HEK293 (cell line): ENCODE results near the gene FZD10.

Source experiments
- CTCF ChIA-PET: fragments of 350-600 bp; formaldehyde crosslinking; extraction: SDS; loops from one replicate; lab custom pipeline; 2021; ENCODE audit warnings: antibody characterized with exemption; lab: Yijun Ruan, JAX
- POLR2A ChIA-PET: fragments of 300-600 bp; formaldehyde crosslinking; extraction: SDS; loops from one replicate; lab custom pipeline; 2020; ENCODE audit warnings: antibody characterized with exemption, inconsistent platforms; lab: Yijun Ruan, JAX
- H3K27ac ChIP-seq: fragments of 200-500 bp; sonication (Bioruptor generic); 2 replicates; pipeline ENCODE4 v1.5.1; 2014; ENCODE audit warnings: low read depth, low read length, control low read depth, inconsistent platforms; ENCODE audit errors: extremely low read depth
- H3K36me3 ChIP-seq, 2 experiments: fragments of 200-500 bp in 1 of 2; sonication (Bioruptor generic) in 1 of 2; 1 replicate in 1 of 2; 2 replicates in 1 of 2; pipeline ENCODE4 v1.5.1; 2014 to 2017; ENCODE audit warnings: inconsistent platforms in 2 of 2, low read length in 2 of 2; ENCODE audit not compliant: control insufficient read depth in 2 of 2, insufficient read depth in 1 of 2
- H3K4me1 ChIP-seq: fragments of 200-500 bp; sonication (Bioruptor generic); 2 replicates; pipeline ENCODE4 v1.5.1; 2014; ENCODE audit warnings: mild to moderate bottlenecking, low read length, inconsistent platforms; ENCODE audit not compliant: control insufficient read depth, insufficient read depth
- H3K4me3 ChIP-seq: 2 replicates; pipeline ENCODE4 v1.5.1; 2011; ENCODE audit warnings: low read depth, mild to moderate bottlenecking, control low read depth, low read length, moderate library complexity
- H3K9me3 ChIP-seq: fragments of 200-500 bp; sonication (Bioruptor generic); 2 replicates; pipeline ENCODE4 v1.5.1; 2014; ENCODE audit warnings: low read depth, low read length, inconsistent platforms; ENCODE audit not compliant: control insufficient read depth, insufficient read depth
- HOXD13 ChIP-seq: sonication (generic); formaldehyde crosslinking; IDR thresholded peaks from 2 replicates; pipeline ENCODE4 v1.8.0; 2022; ENCODE audit warnings: missing genetic modification reagents, borderline replicate concordance
- KLF8 ChIP-seq: fragments of 450-650 bp; formaldehyde crosslinking; IDR thresholded peaks from 2 replicates; pipeline ENCODE4 v1.5.1; 2016; ENCODE audit warnings: missing biosample characterization, missing genetic modification characterization
- MEIS1 ChIP-seq: sonication (generic); formaldehyde crosslinking; IDR thresholded peaks from 2 replicates; pipeline ENCODE4 v1.8.1; 2022; ENCODE audit warnings: missing genetic modification reagents, mild to moderate bottlenecking, borderline replicate concordance
- OVOL3 ChIP-seq: fragments of 450-650 bp; formaldehyde crosslinking; IDR thresholded peaks from 2 replicates; pipeline ENCODE4 v1.5.1; 2016; ENCODE audit warnings: missing biosample characterization, missing genetic modification characterization
- TRIM28 ChIP-seq: IDR thresholded peaks from 2 replicates; pipeline ENCODE4 v1.6.1; 2011; ENCODE audit warnings: low read length, control low read depth, borderline replicate concordance
- ZBTB21 ChIP-seq: fragments of 450-650 bp; formaldehyde crosslinking; IDR thresholded peaks from 2 replicates; pipeline ENCODE4 v1.5.1; 2017; ENCODE audit warnings: missing biosample characterization, missing genetic modification characterization
- ZBTB8A ChIP-seq: fragments of 450-650 bp; formaldehyde crosslinking; IDR thresholded peaks from 2 replicates; pipeline ENCODE4 v1.5.1; 2016; ENCODE audit warnings: missing biosample characterization, missing genetic modification characterization
- ZNF132 ChIP-seq: fragments of 450-650 bp; formaldehyde crosslinking; IDR thresholded peaks from 2 replicates; pipeline ENCODE4 v1.5.1; 2017; ENCODE audit warnings: missing biosample characterization, missing genetic modification characterization, borderline replicate concordance
- ZNF140 ChIP-seq: fragments of 450-650 bp; formaldehyde crosslinking; IDR thresholded peaks from 2 replicates; pipeline ENCODE4 v1.5.1; 2016; ENCODE audit warnings: missing biosample characterization, missing genetic modification characterization
- ZNF350 ChIP-seq: fragments of 450-650 bp; formaldehyde crosslinking; IDR thresholded peaks from 2 replicates; pipeline ENCODE4 v1.5.0; 2017; ENCODE audit warnings: missing biosample characterization, mild to moderate bottlenecking, missing genetic modification characterization
- ZNF354C ChIP-seq: fragments of 450-650 bp; formaldehyde crosslinking; IDR thresholded peaks from 2 replicates; pipeline ENCODE4 v1.5.1; 2016; ENCODE audit warnings: missing biosample characterization, missing genetic modification characterization, low read depth, borderline replicate concordance
- ZNF391 ChIP-seq: fragments of 450-650 bp; formaldehyde crosslinking; IDR thresholded peaks from 2 replicates; pipeline ENCODE4 v1.5.1; 2016; ENCODE audit warnings: low read depth, missing biosample characterization, missing genetic modification characterization, borderline replicate concordance
- ZNF473 ChIP-seq: fragments of 450-650 bp; formaldehyde crosslinking; IDR thresholded peaks from 2 replicates; pipeline ENCODE4 v1.5.1; 2017; ENCODE audit warnings: missing biosample characterization, missing genetic modification characterization
- ZNF518A ChIP-seq: fragments of 450-650 bp; formaldehyde crosslinking; conservative IDR thresholded peaks from 2 replicates; pipeline ENCODE4 v1.5.1; 2016; ENCODE audit warnings: low read depth, missing biosample characterization, missing genetic modification characterization
- ZNF596 ChIP-seq: fragments of 450-650 bp; IDR thresholded peaks from 2 replicates; pipeline ENCODE4 v1.5.0; 2018; ENCODE audit warnings: missing biosample characterization, mild to moderate bottlenecking, missing genetic modification characterization, moderate library complexity
- ZNF658 ChIP-seq: fragments of 450-650 bp; formaldehyde crosslinking; IDR thresholded peaks from 2 replicates; pipeline ENCODE4; 2016; ENCODE audit warnings: missing biosample characterization, missing genetic modification characterization
- ZNF768 ChIP-seq: fragments of 450-650 bp; formaldehyde crosslinking; IDR thresholded peaks from 2 replicates; pipeline ENCODE4 v1.5.1; 2018; ENCODE audit warnings: missing biosample characterization, mild to moderate bottlenecking, missing genetic modification characterization
- ZSCAN18 ChIP-seq: fragments of 450-650 bp; formaldehyde crosslinking; IDR thresholded peaks from 2 replicates; pipeline ENCODE4 v1.5.1; 2016; ENCODE audit warnings: missing biosample characterization, missing genetic modification characterization
- TF ChIP-seq, protein P1 (sequence below): fragments of 450-650 bp; formaldehyde crosslinking; IDR thresholded peaks from 2 replicates; pipeline ENCODE4 v1.5.1; 2016; ENCODE audit warnings: missing biosample characterization, missing genetic modification characterization
- TF ChIP-seq, protein P2 (sequence below): fragments of 450-650 bp; formaldehyde crosslinking; conservative IDR thresholded peaks from 2 replicates; pipeline ENCODE4 v1.5.1; 2016; ENCODE audit warnings: low read depth, missing biosample characterization, missing genetic modification characterization
- TF ChIP-seq, protein P3 (sequence below): fragments of 450-650 bp; formaldehyde crosslinking; IDR thresholded peaks from 2 replicates; pipeline ENCODE4; 2016; ENCODE audit warnings: missing biosample characterization, missing genetic modification characterization

The FZD10 gene

GRCh38 chr12:130121226-130122000 lies 40.9 kb upstream of the FZD10 start (continued):
- TF ChIP-seq OVOL3 (tag by site-specific recombination), result no peak
- TF ChIP-seq ZNF596 (tag by site-specific recombination), result no peak
- no peak for TF ChIP-seq ZNF391 (tag by site-specific recombination)
- TF ChIP-seq ZNF658 (tag by site-specific recombination), result no peak
- no peak for TF ChIP-seq ZBTB8A (tag by site-specific recombination)

DNA sequence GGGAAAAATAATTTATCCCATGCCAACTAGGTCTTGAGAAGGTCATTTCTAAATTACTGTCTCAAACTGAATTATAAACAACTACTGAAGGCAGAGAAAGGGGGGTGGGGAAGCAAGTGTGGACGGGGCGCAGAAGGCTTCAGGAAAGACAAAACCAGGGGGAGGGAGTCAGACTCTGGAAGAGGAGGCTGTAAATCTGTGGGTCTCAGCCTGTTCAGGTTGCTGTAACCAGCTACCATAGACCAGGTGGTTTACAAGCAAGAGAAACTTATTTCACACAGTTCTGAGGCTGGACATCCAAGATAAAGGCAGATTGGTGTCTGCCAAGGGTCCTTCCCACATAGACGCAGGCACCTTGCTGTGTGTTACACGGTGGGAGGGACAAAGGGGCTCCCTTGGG lies 39.9 kb upstream of the FZD10 start:
- POLR2A ChIA-PET, result no interaction called here
- no peaks in the 10 kb centered on the region for H3K4me1 ChIP-seq
- H3K4me3 ChIP-seq, result no peak overlapping the region
- CTCF ChIA-PET, result no interaction called here
- H3K9me3 ChIP-seq, result no peaks in the 10 kb centered on the region
- no peak overlapping the region for H3K27ac ChIP-seq
- no peaks in the 10 kb centered on the region for H3K36me3 ChIP-seq
- TF ChIP-seq ZBTB21 (tag by site-specific recombination) (no peak), ZNF768 (tag by site-specific recombination) (no peak), KLF8 (tag by site-specific recombination) (no peak), ZNF473 (no peak)

GRCh38 chr12:130124106-130124505 lies 38.2 kb upstream of the FZD10 start:
- Histone ChIP-seq H3K9me3 (no peaks in the 10 kb centered on the region), H3K36me3 (no peaks in the 10 kb centered on the region), H3K4me3 (no peak overlapping the region), H3K4me1 (no peaks in the 10 kb centered on the region), H3K27ac (no peak overlapping the region)
- ChIA-PET CTCF (no interaction called here), POLR2A (no interaction called here)
- TF ChIP-seq ZNF518A (tag by site-specific recombination), result no peak
- TF ChIP-seq, protein P1, sequence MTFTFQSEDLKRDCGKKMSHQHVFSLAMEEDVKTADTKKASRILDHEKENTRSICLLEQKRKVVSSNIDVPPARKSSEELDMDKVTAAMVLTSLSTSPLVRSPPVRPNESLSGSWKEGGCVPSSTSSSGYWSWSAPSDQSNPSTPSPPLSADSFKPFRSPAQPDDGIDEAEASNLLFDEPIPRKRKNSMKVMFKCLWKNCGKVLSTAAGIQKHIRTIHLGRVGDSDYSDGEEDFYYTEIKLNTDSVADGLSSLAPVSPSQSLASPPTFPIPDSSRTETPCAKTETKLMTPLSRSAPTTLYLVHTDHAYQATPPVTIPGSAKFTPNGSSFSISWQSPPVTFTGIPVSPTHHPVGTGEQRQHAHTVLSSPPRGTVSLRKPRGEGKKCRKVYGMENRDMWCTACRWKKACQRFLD, result no peak
- TF ChIP-seq TRIM28, result no peak
- no peak for TF ChIP-seq ZNF140 (tag by site-specific recombination)
- TF ChIP-seq HOXD13 (CRISPR knock-in tag), result no peak
- no peak for TF ChIP-seq MEIS1 (CRISPR knock-in tag)
- TF ChIP-seq, protein P2, sequence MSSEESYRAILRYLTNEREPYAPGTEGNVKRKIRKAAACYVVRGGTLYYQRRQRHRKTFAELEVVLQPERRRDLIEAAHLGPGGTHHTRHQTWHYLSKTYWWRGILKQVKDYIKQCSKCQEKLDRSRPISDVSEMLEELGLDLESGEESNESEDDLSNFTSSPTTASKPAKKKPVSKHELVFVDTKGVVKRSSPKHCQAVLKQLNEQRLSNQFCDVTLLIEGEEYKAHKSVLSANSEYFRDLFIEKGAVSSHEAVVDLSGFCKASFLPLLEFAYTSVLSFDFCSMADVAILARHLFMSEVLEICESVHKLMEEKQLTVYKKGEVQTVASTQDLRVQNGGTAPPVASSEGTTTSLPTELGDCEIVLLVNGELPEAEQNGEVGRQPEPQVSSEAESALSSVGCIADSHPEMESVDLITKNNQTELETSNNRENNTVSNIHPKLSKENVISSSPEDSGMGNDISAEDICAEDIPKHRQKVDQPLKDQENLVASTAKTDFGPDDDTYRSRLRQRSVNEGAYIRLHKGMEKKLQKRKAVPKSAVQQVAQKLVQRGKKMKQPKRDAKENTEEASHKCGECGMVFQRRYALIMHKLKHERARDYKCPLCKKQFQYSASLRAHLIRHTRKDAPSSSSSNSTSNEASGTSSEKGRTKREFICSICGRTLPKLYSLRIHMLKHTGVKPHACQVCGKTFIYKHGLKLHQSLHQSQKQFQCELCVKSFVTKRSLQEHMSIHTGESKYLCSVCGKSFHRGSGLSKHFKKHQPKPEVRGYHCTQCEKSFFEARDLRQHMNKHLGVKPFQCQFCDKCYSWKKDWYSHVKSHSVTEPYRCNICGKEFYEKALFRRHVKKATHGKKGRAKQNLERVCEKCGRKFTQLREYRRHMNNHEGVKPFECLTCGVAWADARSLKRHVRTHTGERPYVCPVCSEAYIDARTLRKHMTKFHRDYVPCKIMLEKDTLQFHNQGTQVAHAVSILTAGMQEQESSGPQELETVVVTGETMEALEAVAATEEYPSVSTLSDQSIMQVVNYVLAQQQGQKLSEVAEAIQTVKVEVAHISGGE (tag by site-specific recombination), result no peak
- no peak for TF ChIP-seq ZNF350 (tag by site-specific recombination)
- TF ChIP-seq ZSCAN18 (tag by site-specific recombination), result no peak
- TF ChIP-seq, protein P3, sequence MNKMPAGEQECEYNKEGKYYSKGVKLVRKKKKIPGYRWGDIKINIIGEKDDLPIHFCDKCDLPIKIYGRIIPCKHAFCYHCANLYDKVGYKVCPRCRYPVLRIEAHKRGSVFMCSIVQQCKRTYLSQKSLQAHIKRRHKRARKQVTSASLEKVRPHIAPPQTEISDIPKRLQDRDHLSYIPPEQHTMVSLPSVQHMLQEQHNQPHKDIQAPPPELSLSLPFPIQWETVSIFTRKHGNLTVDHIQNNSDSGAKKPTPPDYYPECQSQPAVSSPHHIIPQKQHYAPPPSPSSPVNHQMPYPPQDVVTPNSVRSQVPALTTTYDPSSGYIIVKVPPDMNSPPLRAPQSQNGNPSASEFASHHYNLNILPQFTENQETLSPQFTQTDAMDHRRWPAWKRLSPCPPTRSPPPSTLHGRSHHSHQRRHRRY (tag by site-specific recombination), result no peak
- no peak for TF ChIP-seq ZNF132 (tag by site-specific recombination)
- TF ChIP-seq ZNF354C (tag by site-specific recombination), result no peak
- TF ChIP-seq OVOL3 (tag by site-specific recombination), result no peak
